Sigmoid colon (tissue), 4 donors: ENCODE measurements around the gene CDCA3.

Experiments
- CTCF ChIP-seq, 4 experiments: fragments of 450-650 bp in 3 of 4; fragments of 200-600 bp in 1 of 4; IDR thresholded peaks; one replicate each; pipeline ENCODE4 v1.5.1; 2016 to 2019; ENCODE audit warnings: antibody characterized with exemption in 4 of 4, mild to moderate bottlenecking in 3 of 4, moderate library complexity in 2 of 4
- EP300 ChIP-seq, 4 donors: sonication (generic); formaldehyde crosslinking; IDR thresholded peaks; one replicate each; pipeline ENCODE4 v1.6.1; 2017; ENCODE audit warnings: antibody characterized with exemption in 4 of 4
- POLR2A ChIP-seq, 2 donors: fragments of 450-650 bp; IDR thresholded peaks; one replicate each; pipeline ENCODE4 v1.6.1; 2016; ENCODE audit warnings: antibody characterized with exemption in 2 of 2, mild to moderate bottlenecking in 2 of 2, moderate library complexity in 2 of 2
- POLR2AphosphoS5 ChIP-seq, 4 donors: sonication (generic); formaldehyde crosslinking; IDR thresholded peaks; one replicate each; pipeline ENCODE4 v1.6.1; 2017; ENCODE audit warnings: antibody characterized with exemption in 4 of 4

GRCh38 chr12:6829536-6830220, 21.4 kb downstream of the CDCA3 start:
- TF ChIP-seq CTCF (IDR thresholded peaks at IDR 0.05) (peak in 1 of 4 experiments; percentile 21), POLR2A (IDR thresholded peaks at IDR 0.05) (no peak), EP300 (IDR thresholded peaks at IDR 0.05) (no peak), POLR2AphosphoS5 (IDR thresholded peaks at IDR 0.05) (no peak)
